8988T (cell line): ENCODE data around the gene KRI1.

ENCODE experiments used
- DNase-seq: peaks from one replicate; pipeline ENCODE4 v3.0.0; 2011

KRI1 gene

DNA sequence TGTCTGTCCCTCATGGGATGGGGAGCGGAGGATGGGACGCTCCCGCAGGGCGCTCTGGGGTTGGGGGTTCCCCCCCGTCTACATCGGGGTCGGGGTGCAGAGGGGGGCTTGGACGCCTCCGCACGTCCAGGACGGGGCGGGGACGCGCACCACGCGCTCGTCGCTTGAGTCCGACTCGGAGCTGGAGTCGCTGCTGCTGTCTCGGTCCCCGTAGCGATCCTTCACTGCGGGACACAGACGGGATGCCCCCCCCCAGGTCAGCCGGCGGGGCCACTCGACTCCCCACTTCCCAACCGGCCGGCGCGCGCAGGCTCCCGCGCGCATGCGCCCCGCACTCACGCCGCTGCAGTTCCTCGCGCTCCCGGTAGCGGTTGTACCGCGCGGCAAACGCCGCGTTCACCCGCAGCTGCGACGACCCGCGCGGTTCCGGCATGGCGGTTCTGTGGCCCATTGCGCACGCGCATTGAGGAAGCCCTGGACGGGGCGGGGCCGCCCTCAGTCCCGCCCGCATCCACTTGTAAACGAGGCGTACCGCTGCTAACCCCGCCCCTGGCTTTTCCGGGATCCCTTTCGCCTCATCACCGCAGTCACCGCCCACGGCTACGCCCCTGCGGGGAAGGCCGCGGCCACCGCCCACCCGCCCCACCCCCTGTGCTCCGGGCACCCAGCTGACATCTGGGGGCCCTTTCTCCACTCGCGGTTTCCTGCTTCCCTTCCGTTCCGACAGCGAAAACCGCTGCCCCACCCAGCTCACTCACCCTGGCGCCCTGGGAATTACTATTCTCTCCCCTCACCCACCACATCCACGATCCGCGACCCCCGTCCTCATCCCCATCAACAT is at the start of gene KRI1:
Gene KRI1, minus strand, starts transcription at position 444 of the 841 bp plus-strand sequence. Its CDS starts 11 bp downstream, at position 433.
- DNase-seq: peak; percentile 99

DNA sequence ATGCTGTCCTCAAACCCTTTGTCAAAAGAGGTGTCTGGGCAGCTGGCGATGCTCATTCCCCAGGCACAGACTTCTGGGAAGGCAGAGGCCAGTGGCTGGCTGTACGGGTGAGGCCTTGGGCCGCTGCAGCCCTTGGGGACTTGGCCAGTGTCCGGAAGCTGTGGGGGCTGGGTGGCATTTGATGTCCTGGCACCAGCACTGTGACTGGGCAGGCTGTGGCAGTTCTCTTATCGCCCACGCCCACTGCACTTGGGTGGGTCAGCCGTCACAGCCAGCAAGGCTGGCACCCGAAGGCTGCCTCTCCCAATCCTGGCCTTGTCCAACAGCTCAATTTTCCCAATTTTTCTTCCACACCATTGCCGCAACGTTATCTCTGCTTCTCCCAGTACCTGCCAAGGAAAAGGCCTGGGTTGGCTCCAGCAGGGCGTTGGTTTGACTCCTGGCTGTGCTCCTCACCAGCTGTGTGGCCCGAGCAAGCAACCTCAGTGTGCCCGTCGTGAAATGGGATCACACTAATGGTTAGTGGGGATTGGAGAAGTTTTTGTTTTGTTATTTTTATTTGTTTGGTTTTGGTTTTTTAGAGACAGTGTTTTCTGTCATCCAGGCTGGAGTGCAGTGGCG is 46.8 kb upstream of the KRI1 start:
- DNase-seq: no peak

DNA sequence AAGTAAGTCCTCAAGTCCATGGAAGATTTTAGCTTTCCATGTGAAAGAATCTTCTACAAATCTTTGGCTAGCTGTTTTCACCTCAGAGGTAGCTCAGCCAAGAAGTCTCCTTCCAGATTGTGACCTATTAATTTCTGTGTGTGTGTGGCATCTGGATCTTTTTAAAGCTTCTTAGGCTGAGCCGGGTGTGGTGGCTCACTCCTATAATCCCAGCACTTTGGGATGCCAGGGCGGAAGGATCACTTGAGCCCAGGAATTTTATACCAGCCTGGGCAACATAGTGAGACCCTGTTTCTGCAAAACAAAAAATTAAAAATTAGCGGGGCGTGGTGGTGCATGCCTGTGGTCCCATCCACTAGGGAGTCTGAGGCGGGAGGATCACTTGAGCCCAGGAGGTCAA is 46.1 kb upstream of the KRI1 start:
- DNase-seq: no peak

- DNase-seq: no peak
Observed at GRCh38 chr19:10604460-10604980, 38.7 kb upstream of the KRI1 start.

- no peak for DNase-seq
Observed at GRCh38 chr19:10603873-10604459, 38.2 kb upstream of the KRI1 start.

DNA sequence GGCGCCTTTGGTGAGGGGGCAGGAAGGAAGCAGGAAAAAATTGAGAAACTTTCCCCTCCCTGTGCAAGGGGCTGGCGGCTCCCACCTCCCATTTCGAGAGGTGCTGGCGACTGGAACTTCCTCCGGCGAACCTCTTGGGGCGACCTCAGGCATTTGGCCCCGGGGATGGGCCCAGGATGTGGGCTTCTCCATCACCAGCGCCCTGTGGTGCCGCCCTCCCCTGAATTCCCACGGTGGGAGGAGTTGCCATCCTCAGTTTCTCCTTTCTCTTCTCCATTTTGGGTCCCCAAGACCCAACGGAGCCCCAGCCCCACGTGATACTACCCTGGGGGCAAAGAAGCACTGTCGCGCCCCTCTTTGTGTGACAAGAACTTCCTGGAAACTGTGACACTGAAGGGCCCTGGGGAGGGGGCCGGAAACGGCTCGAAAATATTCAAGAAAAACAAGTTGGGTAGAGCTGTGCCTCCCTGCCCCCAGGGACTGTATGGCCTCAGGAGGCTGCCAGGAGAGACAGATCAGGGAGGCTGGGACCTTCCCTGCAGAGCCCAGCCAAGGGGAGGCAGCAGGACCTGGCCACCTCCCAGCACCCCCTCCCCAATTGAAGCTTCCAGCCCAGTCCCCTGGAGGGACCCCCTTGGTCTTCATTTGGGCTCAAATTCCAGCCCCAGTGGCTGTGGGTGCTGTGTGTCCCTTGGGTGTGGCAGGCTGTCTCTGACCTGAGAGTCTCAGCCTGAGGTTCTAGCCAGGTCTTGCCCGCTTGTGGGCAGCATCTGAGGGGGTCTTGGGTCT is 37.5 kb upstream of the KRI1 start:
- DNase-seq: no peak

GRCh38 chr19:10602330-10603083 is 36.7 kb upstream of the KRI1 start:
- peak; percentile 93 for DNase-seq

GRCh38 chr19:10601999-10602329 is 36.2 kb upstream of the KRI1 start:
- no peak for DNase-seq

GRCh38 chr19:10600149-10600548 is 34.3 kb upstream of the KRI1 start:
- no peak for DNase-seq

- no peak for DNase-seq
Observed at GRCh38 chr19:10593820-10594637, 28.2 kb upstream of the KRI1 start.

- no peak for DNase-seq
Observed at GRCh38 chr19:10593148-10593547, 27.3 kb upstream of the KRI1 start.

DNA sequence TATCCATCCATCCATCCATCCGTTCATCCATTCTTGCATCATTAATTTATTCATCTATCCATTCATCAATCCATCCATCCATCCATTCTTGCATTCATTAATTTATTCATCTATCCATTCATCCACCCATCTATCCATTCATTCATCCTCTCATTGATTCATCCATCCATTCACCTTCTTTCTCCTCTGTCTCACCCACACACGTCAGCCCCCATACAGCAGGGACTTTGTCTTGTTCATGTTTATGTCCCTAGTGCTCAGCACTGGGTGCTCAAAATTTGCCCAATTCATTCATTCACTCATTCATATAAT is 22.0 kb upstream of the KRI1 start:
- DNase-seq: no peak

GRCh38 chr19:10587022-10587838 is 21.4 kb upstream of the KRI1 start, which contains the start of gene AP1M2:
Gene AP1M2 (minus strand): TSS chr19:10587312. CDS start chr19:10587231, 81 bp downstream.
- no peak for DNase-seq

DNA sequence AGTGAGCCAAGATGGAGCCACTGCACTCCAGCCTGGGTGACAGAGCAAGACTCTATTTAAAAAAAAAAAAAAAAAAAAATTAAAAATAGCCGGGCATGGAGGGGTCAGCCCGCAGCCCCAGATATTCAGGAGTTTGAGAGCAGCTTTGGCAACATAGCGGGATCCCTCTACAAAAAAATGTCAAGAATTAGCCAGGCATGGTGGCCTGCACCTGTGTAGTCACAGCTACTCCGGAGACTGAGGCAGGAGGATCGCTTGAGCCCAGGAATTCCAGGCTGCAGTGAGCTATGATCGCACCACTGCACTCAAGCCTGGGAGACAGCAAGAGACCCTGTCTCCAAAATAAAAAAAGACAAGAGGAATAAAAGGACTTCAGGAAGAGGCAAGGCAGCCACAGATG is 20.6 kb upstream of the KRI1 start:
- DNase-seq: no peak

DNA sequence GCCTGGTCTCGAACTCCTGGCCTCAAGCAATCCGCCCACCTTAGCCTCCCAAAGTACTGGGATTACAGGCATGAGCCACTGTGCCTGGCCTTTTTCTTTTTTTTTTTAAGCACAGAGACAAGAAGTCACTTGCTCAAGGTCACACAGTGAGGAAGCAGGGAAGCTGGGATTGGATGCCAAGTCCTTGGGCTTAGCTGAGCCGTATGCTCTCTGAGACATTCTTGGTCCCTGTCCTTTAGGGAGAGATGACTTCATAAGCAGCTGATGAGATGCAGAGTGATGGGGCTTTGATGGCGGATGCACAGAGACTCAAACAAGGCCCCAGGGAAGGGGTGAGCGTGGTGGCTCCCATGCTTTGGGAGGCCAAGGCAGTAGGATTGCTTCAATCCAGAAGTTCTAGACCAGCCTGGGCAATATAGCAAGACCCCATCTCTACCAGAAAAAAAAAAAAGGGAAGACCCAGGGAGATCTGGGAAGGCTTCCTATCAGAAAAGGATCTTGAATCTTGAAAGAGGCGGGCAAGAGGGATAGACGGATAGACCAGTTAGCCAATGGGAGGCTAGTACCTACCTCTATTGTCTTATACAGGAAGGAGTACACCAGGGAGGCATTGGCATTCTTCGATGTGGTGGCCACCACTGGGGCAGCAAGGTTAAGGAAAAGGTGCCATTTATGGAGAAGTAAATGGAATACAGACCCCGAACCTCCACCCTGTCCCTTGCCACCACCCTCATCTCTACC is 17.4 kb upstream of the KRI1 start:
- DNase-seq: no peak

GRCh38 chr19:10582091-10582490 is 16.3 kb upstream of the KRI1 start:
- DNase-seq: no peak

GRCh38 chr19:10580979-10581631 is 15.3 kb upstream of the KRI1 start:
- DNase-seq: no peak

DNA sequence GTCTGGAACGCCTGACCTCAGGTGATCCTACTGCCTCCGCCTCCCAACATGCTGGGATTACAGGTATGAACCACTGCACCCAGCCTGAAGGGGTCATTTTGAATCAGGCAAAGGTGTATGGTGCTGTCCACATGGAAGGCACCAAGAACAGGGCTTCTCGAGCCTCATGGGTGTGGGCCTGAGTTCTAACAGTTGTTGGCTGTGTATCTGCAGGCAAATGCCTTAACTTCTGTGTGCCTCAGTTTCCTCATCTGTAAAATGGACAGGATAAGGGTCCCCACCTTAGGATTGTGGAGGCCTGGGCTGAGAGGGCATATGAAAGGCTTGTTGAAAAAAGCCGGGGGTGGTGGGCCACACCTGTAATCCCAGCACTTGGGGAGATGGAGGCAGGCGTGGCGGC is 12.1 kb upstream of the KRI1 start:
- DNase-seq: no peak

DNA sequence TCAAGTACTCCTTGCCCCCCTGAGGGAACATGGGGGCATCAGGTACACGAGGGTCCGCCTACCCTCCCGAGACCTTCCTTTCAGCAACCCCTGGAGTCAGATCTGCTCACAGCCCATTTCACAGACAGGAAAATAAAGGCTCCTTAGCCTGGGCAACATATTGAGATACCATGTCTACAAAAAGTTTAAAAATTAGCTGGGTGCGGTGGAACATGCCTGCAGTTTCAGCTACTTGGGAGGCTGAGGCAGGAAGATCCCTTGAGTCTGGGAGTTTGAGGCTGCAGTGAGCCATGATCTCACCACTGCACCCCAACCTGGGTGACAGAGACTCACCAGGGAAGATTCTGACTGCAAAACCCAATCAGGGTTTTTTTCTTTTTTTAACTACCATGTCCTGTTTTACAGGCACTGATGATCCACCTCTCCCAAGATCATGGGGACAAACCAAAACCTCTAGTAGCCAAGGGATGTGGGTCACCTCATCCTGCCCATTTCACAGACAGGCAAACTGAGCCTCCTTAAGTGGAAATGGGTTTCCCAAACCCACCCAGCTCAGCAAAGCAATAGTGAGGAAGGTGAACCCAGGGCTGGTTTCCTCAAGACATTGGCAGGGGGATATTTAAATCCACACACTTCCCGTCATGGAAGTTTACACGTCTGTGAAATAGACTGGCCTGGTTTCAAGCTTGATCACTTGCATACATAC is 9.4 kb upstream of the KRI1 start:
- no peak for DNase-seq
